ENCODE results near the gene PIK3R1.

PIK3R1 gene

DNA sequence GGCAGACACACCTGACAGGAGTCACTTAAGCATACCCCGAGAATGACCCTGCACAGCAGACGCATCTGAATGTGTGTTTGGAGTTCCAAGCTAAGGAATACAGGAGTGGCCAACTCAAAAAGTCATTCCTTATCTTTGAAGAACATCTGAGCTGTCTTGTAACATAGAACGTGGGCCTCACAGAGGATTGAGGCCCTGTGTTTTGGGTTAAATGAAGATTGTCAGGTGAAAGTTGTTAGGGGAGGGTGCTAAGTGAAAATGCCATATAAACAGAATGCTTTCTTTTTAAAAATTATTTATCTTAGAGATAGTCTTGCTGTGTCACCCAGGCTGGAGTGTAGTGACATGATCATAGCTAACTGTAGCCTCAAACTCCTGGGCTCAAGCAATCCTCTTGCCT is 100.9 kb downstream of the PIK3R1 start:
- Histone ChIP-seq H3K4me3 (ENCODE audit: low read length) (no peak overlapping the region), H4K20me1 (ENCODE audit: insufficient read depth, low read length) (no peaks in the 10 kb centered on the region), H3K4me1 (ENCODE audit: low read length) (peaks cover 14% of the 10 kb centered on the region), H3K27ac (ENCODE audit: low read length) (no peak overlapping the region), H3K9me3 (ENCODE audit: insufficient read depth, low read length) (no peaks in the 10 kb centered on the region), H2AFZ (ENCODE audit: low read depth, low read length) (no peak overlapping the region), H3K9ac (ENCODE audit: low read length) (no peak overlapping the region), H3K4me2 (ENCODE audit: low read length) (no peak overlapping the region), H3K79me2 (ENCODE audit: low read length) (no peaks in the 10 kb centered on the region), H3K36me3 (replicated peaks; ENCODE audit: low read depth, low read length) (no peaks in the 10 kb centered on the region), H3K27me3 (ENCODE audit: low read depth, low read length) (no peaks in the 10 kb centered on the region)
- no peak for TF ChIP-seq EZH2phosphoT487 (IDR thresholded peaks at IDR 0.05; ENCODE audit: low read depth)
- no peak for TF ChIP-seq CTCF (IDR thresholded peaks at IDR 0.05; ENCODE audit: low read depth, low read length)

DNA sequence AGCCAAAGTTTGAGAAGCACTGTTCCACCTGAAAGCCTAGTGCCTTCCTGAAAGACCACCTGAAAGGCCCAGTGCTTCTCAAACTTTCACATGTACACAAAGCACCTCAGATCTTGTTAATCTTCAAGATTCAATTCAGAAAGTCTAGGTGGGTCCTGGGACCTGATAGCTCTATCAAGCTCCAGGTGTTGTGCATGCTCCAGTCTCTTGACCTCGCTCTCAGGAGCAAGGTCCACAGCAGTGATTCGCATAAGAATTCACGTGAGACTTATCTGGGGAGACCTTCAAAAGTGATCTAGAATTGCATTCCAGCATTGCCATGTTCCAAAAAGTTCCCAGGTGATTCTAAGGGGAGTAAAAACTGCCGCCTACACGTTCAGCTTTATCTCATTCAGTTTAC is 102.1 kb downstream of the PIK3R1 start:
- no peak for TF ChIP-seq CTCF (IDR thresholded peaks at IDR 0.05; ENCODE audit: low read depth, low read length)
- TF ChIP-seq EZH2phosphoT487 (IDR thresholded peaks at IDR 0.05; ENCODE audit: low read depth): no peak
- H4K20me1 ChIP-seq (ENCODE audit: insufficient read depth, low read length): no peaks in the 10 kb centered on the region
- no peaks in the 10 kb centered on the region for H3K27me3 ChIP-seq (ENCODE audit: low read depth, low read length)
- H3K27ac ChIP-seq (ENCODE audit: low read length): no peak overlapping the region
- no peaks in the 10 kb centered on the region for H3K9me3 ChIP-seq (ENCODE audit: insufficient read depth, low read length)
- peaks cover 14% of the 10 kb centered on the region for H3K4me1 ChIP-seq (ENCODE audit: low read length)
- H3K36me3 ChIP-seq (replicated peaks; ENCODE audit: low read depth, low read length): no peaks in the 10 kb centered on the region
- H3K9ac ChIP-seq (ENCODE audit: low read length): no peak overlapping the region
- no peaks in the 10 kb centered on the region for H3K79me2 ChIP-seq (ENCODE audit: low read length)
- no peak overlapping the region for H3K4me2 ChIP-seq (ENCODE audit: low read length)
- no peak overlapping the region for H2AFZ ChIP-seq (ENCODE audit: low read depth, low read length)
- H3K4me3 ChIP-seq (ENCODE audit: low read length): no peak overlapping the region

DNA sequence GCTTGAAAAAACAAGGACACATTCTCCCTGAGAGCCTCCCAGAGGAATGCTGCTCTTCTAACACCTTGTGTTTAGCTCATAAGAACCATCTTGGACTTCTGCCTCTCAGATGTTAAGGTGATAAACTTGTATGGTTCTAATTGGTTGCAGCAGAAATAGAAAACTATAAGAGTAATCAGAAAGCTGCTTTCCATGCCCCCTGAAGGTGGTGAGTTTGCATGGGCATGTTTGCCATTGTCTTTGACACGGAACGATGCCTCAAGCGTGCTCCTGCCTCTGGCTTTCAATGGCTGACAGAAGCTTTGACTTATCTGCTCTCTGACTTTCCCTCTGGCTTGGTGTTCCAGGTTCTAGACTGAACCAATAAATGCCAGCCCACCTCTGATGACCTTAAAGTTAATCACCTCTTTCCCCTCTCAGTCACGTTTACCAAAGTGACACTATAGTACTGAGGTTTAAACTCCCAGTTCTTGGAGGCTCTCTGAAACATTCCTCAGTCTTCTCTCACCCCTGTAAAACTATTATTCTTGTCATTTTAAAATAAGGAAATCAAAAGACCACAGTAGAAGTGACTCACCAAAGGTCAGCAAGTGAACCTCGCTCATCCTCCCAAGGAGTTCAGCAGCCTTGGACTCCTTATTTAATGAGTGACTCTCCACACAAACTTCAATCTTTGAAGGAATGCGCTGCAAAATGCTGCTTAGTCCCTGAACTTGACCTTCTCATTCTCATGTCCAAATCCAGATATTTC is 103.6 kb downstream of the PIK3R1 start:
- Histone ChIP-seq H3K79me2 (ENCODE audit: low read length) (no peaks in the 10 kb centered on the region), H3K4me2 (ENCODE audit: low read length) (no peak overlapping the region), H3K27me3 (ENCODE audit: low read depth, low read length) (no peaks in the 10 kb centered on the region), H3K36me3 (replicated peaks; ENCODE audit: low read depth, low read length) (no peaks in the 10 kb centered on the region), H3K4me1 (ENCODE audit: low read length) (peaks cover 14% of the 10 kb centered on the region), H2AFZ (ENCODE audit: low read depth, low read length) (no peak overlapping the region), H3K4me3 (ENCODE audit: low read length) (no peak overlapping the region), H3K9me3 (ENCODE audit: insufficient read depth, low read length) (no peaks in the 10 kb centered on the region), H3K27ac (ENCODE audit: low read length) (no peak overlapping the region), H4K20me1 (ENCODE audit: insufficient read depth, low read length) (no peaks in the 10 kb centered on the region), H3K9ac (ENCODE audit: low read length) (no peak overlapping the region)
- TF ChIP-seq CTCF (IDR thresholded peaks at IDR 0.05; ENCODE audit: low read depth, low read length) (no peak), EZH2phosphoT487 (IDR thresholded peaks at IDR 0.05; ENCODE audit: low read depth) (no peak)

DNA sequence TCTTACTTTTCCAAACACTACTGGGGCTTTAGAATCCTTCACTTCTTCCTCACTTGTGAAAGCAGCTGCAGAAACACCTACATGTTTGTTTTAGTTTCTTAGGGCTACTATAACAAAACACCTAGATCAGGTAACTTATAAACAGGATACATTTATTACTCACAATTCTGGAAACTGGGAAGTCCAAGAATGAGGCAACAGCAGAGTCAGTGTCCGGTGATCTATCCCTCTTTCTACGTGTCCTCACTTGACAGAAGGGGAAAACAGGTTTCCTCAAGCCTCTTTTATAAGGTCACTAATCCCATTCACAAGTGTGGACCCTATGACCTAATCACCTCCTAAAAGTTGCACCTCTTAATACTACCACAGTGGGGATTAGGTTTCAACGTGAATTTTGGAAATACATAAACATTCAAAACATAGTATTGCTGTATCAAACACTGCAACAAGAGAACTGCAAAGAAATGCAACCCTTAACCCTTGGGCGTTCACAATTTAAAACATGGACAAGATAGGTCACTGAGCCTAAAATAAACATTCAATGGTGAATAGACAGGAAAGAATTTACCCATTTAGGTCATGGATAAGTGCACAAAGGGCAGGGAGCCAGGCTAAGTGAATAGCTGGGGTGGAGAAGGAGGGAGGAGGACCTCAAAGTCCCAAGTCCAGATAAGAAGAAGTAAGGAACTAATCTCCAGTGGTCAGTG is 104.3 kb downstream of the PIK3R1 start:
- Histone ChIP-seq H2AFZ (ENCODE audit: low read depth, low read length) (no peak overlapping the region), H3K4me3 (ENCODE audit: low read length) (no peak overlapping the region), H3K79me2 (ENCODE audit: low read length) (no peaks in the 10 kb centered on the region), H3K4me2 (ENCODE audit: low read length) (no peak overlapping the region), H3K9me3 (ENCODE audit: insufficient read depth, low read length) (no peaks in the 10 kb centered on the region), H4K20me1 (ENCODE audit: insufficient read depth, low read length) (no peaks in the 10 kb centered on the region), H3K36me3 (replicated peaks; ENCODE audit: low read depth, low read length) (no peaks in the 10 kb centered on the region), H3K27ac (ENCODE audit: low read length) (no peak overlapping the region), H3K4me1 (ENCODE audit: low read length) (peaks cover 14% of the 10 kb centered on the region), H3K27me3 (ENCODE audit: low read depth, low read length) (no peaks in the 10 kb centered on the region), H3K9ac (ENCODE audit: low read length) (no peak overlapping the region)
- TF ChIP-seq EZH2phosphoT487 (IDR thresholded peaks at IDR 0.05; ENCODE audit: low read depth) (no peak), CTCF (IDR thresholded peaks at IDR 0.05; ENCODE audit: low read depth, low read length) (no peak)
